GM18508 (cell line): ENCODE data around the gene PBX2.

Source experiments
- ATAC-seq: cut with Tn5 transposase; IDR thresholded peaks from one replicate; pipeline ENCODE4 v1.9.1; 2021; ENCODE audit warnings: moderate number of reproducible peaks; ENCODE audit not compliant: insufficient read depth, unreplicated experiment

PBX2 gene

GRCh38 chr6:32175322-32175710 is 14.7 kb downstream of the PBX2 start:
- ATAC-seq = no peak

DNA sequence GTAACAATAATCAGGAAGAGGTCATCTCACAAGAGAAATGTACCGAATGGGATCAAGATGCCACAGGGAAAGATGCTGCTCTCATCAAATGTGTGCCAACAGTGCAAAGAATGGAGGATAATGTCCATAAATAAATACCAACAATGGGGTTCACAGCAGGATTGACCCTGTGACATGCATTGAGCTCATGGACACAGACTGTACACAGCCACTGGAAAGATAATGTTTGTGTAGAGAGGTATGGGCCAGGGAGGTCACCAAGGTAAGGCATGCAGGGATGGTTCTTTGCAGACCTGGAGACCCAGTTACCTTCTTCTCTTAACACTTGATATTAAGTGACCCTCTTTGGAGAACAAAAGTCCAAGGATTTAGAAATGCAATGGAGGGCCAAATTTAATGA is 15.6 kb downstream of the PBX2 start:
- no peak for ATAC-seq

DNA sequence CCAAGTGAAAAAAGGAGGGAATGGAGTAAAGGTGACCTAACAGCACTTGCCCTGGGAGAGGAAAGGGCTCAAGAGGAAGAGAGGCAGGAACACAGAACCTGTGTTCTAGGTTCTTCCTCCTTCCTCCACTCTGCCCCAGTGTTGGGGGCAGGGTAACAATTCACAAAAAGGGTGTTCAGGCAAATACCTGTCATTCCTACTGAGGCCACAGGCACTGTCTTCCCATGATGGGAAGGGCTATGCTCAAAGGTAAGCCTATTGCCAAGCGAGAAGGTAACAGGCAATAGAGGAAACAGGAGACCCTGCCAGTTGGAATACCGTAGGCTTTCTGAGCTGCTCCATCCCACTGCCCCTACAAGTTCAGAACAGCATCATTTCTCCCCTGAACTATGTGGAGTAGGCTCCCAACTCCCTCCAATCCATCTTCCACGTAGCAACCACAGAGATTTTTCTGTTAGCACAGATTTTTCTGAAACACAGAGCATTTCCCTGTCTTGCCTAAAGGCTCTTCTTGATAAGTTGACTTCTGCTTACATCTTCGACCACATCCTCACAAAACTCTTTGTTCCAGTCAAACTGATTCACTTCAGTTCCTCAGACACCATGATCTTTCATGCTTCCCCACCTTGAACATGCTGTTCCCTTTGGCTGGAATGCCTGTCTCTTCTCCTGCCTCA is 16.8 kb downstream of the PBX2 start:
- ATAC-seq = no peak

GRCh38 chr6:32171234-32171633 is 18.8 kb downstream of the PBX2 start:
- no peak for ATAC-seq

DNA sequence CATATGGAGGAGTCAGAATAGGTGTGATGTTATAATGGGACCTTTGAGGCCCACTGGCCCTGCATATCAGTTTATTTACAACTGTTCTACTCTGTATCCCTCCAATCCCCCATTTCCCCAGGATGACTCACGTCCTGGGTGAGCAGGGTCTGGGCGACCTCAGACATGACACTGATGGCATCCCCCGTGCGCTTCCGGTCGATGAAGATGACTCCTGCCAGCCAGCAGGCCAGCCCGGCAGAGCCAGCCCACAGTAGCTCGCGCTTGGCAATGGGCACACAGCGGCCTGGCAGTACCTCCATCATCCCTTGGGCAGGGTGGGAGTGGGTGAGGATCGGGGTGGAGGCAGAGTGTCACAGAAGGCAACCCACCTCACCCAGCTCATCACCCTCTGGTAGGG is 19.7 kb downstream of the PBX2 start:
- no peak for ATAC-seq

DNA sequence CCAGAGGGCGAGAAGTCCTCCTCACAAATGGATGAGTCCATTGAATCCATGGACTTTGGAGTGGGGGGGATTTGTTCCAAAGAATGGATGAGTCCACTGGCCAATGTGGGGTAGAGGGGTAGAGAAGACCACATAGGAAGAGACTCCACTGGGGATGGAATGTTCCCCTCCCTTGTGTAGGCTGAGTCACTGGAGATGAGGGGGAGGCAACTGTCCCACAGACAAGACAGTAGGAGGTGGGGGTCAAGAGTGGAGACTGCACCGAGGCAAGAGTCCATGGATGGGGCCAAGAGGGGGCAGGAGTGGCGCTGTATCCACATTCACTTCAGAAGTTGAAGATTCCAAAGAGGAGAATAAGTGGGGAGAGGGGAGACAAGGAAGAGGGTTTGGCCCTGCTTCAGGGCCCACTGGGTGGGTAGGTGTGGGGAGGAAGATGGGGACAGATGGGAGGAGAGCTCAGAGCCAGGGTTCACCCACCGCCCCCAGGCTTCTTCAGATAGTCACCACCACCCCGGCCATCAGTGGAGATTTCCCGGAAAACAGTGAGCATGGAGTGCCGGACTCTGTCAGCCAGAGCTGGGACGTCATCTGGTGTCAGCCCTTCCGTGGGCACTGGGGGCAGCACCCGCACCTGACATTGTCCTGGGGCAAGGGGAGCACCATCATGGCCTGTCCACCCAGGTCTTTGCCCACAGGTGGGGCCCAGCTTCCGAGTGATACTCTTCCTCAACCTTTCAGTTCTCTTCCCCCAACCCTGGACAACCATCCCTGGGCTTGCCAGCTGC is 21.0 kb downstream of the PBX2 start:
- ATAC-seq = no peak

DNA sequence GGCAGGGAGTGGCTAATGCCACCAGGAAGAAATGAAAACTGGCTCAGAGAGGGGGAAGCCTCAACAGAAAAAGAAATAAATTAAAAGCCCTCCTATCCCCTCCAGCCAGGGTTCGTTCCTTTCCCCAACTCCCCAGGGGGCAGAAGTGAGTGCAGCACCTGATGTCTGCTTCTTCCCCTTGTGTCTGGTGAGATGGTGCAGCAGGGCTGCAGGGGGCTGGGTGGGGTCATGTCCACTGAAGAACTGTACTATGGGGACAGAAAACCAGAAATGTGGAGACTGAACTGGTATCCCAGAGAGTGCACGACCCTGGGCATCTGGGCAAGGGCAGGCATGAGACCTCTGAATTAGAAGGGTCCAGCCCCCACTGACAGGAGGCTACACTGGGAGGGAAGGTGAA is 21.7 kb downstream of the PBX2 start:
- ATAC-seq = no peak

GRCh38 chr6:32167761-32168262 is 22.2 kb downstream of the PBX2 start:
- no peak for ATAC-seq

GRCh38 chr6:32167154-32167760 is 22.7 kb downstream of the PBX2 start:
- ATAC-seq = no peak

DNA sequence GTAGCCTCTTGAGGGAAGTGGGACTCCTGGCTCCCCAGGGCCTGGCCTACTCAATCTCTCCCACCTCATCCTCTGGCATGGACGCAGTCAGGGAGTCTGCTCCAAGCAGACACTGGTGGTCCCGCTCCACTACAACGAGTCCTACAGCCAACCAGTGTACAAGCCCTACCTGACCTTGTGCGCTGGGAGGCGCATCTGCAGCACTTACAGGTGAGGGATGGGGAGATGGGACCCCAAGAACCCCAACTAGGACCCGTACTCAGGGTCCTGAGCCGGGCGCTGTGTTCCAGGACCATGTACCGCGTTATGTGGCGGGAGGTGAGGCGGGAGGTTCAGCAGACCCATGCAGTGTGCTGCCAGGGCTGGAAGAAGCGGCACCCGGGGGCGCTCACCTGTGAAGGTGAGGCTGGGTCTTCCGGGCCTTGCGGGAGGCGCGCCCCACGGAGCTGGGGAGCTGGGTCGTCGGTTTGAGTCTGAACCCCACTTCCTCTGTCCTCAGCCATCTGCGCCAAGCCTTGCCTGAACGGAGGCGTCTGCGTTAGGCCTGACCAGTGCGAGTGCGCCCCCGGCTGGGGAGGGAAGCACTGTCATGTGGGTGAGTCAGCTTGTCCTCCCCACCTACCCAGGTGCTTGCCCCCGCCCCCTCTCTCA is 23.5 kb downstream of the PBX2 start:
- ATAC-seq = no peak

- no peak for ATAC-seq
Measured at GRCh38 chr6:32164295-32164694, 25.7 kb downstream of the PBX2 start, which contains the start of gene EGFL8. Gene EGFL8, plus strand, starts transcription at chr6:32164595. Its CDS starts 1,571 bp downstream, at chr6:32166166.

GRCh38 chr6:32163559-32164258 is 26.3 kb downstream of the PBX2 start:
- ATAC-seq = no peak

- ATAC-seq = no peak
Measured at GRCh38 chr6:32158052-32158451, 31.9 kb downstream of the PBX2 start.

DNA sequence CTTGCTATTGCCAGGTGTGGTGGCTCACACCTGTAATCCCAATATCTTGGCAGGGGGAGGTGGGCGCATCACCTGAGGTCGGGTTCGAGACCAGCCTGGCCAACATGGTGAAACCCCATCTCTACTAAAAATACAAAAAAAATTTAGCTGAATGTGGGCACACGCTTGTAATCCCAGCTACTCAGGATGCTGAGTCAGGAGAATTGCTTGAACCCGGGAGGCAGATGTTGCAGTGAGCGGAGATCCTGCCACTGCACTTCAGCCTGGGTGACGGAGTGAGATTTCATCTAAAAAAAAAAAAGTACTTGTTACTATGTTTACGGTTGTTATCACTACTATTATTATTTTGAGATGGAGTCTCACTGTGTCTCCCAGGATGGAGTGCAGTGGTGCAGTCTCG is 33.1 kb downstream of the PBX2 start:
- no peak for ATAC-seq

DNA sequence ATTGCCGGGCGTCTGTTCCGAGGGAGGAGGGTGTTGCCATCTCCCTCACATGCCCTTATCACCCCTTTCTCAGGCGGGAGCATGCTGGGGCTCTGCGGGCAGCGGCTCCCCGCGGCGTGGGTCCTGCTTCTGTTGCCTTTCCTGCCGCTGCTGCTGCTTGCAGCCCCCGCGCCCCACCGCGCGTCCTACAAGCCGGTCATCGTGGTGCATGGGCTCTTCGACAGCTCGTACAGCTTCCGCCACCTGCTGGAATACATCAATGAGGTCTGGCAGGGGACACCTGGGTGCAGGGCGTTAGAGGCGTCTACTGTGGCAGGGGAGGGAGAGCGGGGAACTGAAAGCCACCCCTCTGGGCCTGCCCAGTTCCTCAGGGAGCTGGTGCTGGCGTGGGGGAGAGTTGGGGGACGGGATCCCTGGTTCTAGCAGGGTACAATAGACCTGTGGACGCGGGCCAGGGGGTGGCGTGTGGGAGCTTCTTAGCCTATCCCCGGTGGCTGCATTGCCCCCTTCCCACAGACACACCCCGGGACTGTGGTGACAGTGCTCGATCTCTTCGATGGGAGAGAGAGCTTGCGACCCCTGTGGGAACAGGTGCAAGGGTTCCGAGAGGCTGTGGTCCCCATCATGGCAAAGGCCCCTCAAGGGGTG is 35.4 kb downstream of the PBX2 start:
- ATAC-seq = no peak

DNA sequence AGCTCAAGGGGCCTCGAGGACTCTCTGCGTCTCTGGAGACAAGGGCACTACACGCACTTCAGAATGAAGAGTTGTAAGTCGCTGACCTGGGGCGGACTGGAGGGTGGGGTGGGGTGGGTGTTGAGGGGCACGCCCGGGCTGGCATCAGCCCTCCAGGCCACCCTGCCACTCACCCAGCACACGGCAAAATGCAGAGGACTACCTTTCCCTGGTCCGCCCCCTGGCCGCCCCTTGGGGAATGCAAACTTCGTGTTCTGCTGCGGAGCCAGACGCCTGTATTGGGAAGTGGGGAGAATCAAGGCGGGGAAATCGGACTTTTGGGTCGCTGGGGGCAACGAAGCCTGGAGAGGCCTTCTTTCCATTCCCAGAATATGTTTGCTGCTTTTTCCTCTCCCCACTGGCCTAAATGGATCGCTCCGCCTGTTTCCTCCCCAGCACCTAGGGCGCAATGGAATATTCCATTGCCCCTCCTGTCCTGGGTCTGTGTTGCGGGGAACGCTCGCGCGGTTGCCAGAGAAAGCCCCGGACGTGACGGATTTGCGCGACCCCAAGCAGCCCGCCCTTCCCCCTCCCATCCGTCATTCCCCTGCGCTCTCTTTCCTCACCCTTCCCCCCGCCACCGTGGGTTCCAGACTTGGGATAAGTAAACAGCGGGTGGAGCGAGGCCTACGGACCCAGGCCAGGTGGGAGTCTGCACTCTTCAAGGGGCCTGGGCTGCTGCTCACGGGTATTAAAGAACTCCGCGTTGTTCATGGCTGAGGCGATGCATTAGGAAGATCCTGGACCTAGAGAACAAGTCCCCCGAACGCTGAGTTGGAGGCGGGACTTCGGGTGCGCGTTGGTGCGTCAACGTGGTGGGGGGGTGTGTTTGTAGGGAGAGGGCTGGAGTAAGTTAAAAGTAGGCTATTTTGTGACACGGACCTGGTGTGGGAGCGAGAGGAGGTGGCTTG is 36.2 kb downstream of the PBX2 start, which contains the start of gene PPT2:
Gene PPT2 (plus strand): TSS at position 578 of the 950 bp plus-strand sequence. CDS start 454 bp downstream, outside the sequence.
- no peak for ATAC-seq

DNA sequence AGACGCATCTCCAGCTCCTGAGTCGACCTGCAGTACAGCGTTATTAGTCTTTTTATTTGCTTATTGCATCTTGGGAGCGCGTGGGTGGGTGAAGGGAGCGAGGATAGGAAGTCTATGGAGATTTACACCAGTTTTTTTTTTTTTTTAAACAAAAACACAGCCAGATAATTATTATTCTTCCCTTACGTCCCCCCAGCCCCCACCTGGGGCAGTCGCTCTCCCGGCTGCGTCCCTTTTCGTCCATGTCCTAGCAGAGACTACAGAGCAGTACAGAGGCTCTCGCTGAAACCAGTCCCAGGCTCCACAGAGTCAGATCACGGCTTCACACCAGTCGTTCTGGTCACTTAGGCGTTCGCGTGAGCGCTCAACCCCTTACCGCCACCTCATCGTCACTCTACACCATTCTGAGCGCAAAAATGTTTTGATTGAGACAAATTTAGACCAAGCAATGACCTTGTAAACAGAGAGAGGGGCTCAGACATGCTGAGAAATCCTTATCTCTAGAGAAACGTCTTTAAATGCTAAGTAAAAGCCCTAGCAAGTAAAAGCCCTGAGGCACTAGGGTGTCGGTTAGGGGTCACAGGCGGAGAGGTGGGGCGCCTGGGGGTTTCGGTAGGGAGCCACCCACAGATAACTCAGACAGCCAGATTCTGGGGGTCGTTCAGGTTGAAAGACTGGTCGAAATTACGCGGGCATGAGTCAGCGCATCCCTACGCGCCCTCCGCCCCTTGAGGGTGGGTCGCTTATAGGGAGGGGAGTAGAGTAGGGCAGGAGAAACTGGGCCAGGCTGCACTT is 37.0 kb downstream of the PBX2 start:
- ATAC-seq = no peak
